ENCODE measurements around the gene IZUMO2. TPM values are rescaled to one million over a fixed set of nuclear protein-coding genes. Genes with fewer than 3 reads are reported as not detected.

The IZUMO2 gene
- total RNA-seq, 1 donor from 2014 or later: not detected

DNA sequence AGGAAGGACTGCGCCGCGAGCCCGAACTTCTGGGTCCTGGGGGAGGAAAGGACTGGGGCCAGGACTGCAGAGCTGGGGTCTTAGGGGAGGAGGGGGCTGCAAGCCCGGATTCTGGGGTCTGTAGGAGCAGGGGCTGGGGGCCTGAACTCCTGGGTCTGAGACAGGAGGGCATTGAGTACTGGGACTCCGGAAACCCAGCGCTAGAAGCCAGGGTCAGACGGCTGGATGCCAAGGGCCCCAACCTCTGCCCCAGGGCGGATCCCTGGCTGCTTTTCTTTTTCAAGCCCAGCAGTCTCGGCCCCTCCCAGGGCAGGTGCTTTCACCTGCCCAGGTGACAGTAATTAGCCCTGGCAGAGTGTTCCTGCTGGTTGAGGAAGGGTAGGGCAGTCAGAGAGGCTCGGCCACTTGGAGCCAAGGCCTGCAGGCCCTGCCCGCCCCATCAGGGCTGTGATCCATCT, 42.6 kb upstream of the IZUMO2 start:
- no peak for DNase-seq (ENCODE audit: low read depth, low spot score)
- H3K4me1 Mint-ChIP-seq: peaks cover 15% of the 10 kb centered on the region
- no peak overlapping the region for H3K27ac Mint-ChIP-seq (ENCODE audit: unreplicated experiment)
- H3K36me3 Mint-ChIP-seq (ENCODE audit: low read depth): no peaks in the 10 kb centered on the region
- H3K4me3 Mint-ChIP-seq: no peak overlapping the region
- TF ChIP-seq, protein P1, sequence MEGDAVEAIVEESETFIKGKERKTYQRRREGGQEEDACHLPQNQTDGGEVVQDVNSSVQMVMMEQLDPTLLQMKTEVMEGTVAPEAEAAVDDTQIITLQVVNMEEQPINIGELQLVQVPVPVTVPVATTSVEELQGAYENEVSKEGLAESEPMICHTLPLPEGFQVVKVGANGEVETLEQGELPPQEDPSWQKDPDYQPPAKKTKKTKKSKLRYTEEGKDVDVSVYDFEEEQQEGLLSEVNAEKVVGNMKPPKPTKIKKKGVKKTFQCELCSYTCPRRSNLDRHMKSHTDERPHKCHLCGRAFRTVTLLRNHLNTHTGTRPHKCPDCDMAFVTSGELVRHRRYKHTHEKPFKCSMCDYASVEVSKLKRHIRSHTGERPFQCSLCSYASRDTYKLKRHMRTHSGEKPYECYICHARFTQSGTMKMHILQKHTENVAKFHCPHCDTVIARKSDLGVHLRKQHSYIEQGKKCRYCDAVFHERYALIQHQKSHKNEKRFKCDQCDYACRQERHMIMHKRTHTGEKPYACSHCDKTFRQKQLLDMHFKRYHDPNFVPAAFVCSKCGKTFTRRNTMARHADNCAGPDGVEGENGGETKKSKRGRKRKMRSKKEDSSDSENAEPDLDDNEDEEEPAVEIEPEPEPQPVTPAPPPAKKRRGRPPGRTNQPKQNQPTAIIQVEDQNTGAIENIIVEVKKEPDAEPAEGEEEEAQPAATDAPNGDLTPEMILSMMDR (conservative IDR thresholded peaks at IDR 0.05): no peak
- peaks cover 42% of the 10 kb centered on the region for H3K27me3 Mint-ChIP-seq (ENCODE audit: low read depth)
- no peaks in the 10 kb centered on the region for H3K9me3 Mint-ChIP-seq

DNA sequence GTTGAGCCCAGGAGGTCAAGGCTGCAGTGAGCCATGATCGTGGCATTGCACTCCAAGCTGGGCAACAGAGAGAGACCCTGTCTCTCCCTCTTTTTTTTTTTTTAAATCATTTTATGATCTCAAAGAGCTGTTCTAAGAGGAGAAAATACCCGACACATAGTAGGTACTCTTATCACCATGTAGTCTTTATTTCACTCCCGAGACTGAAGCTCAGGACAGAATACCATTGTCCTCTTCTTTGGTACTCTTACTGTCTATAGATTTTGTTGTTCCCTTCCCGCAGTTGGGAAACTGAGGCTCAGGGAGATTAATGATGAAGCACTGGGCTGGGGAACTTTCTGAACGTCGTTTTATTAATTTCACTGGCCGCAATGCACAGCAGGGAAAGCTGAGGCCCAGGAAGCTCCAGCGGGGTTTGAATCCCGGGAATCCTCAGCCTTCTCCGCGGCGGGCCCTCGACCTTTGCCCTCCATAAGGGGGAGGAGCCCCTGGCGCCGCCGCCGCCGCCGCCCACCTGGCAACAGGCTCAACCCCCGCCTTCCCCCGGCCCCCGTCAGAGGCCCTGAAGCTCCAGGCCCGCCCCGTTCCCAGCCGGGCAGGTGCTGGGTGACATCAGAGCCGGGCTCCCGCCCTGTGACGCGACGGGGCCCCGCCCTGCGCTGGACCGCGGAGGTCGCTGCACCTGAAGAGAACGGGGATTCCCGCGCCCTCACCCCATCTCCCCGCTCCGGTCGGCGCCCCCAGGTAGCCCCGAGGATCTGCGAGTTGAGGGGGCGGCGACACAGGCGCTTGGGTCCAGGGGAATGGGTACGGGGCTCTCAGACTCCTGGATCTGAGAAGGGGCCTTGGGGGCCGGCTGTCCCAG, 42.0 kb upstream of the IZUMO2 start:
- H3K27me3 Mint-ChIP-seq (ENCODE audit: low read depth): peaks cover 44% of the 10 kb centered on the region
- H3K4me3 Mint-ChIP-seq: peak overlapping the region; percentile 75
- no peaks in the 10 kb centered on the region for H3K36me3 Mint-ChIP-seq (ENCODE audit: low read depth)
- no peaks in the 10 kb centered on the region for H3K9me3 Mint-ChIP-seq
- peak; percentile 25 for DNase-seq (ENCODE audit: low read depth, low spot score)
- no peak overlapping the region for H3K27ac Mint-ChIP-seq (ENCODE audit: unreplicated experiment)
- peaks cover 15% of the 10 kb centered on the region for H3K4me1 Mint-ChIP-seq
- TF ChIP-seq, protein P1 (conservative IDR thresholded peaks at IDR 0.05): no peak

DNA sequence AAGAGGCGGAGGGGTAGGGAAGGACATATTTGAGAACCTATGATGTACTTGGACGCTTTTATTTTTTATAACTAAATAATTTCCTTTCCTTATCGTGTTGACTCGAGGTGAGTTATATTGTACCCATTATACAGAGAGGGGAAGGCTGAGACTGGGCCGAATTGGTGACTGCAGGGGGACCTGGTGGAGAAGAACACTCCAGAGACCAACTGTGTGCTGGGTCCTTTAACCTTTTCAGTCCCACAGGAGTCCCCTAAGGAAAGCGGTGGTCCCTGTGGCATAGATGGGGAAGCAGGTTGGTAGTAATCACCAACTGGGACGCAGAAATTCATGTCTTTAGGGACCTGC, 41.0 kb upstream of the IZUMO2 start:
- no peak for DNase-seq (ENCODE audit: low read depth, low spot score)
- Mint-ChIP-seq H3K36me3 (ENCODE audit: low read depth) (no peaks in the 10 kb centered on the region), H3K27me3 (ENCODE audit: low read depth) (peaks cover 52% of the 10 kb centered on the region), H3K4me1 (peaks cover 15% of the 10 kb centered on the region), H3K9me3 (no peaks in the 10 kb centered on the region), H3K27ac (ENCODE audit: unreplicated experiment) (no peak overlapping the region), H3K4me3 (peak overlapping the region; percentile 75)
- TF ChIP-seq, protein P1 (conservative IDR thresholded peaks at IDR 0.05): no peak

DNA sequence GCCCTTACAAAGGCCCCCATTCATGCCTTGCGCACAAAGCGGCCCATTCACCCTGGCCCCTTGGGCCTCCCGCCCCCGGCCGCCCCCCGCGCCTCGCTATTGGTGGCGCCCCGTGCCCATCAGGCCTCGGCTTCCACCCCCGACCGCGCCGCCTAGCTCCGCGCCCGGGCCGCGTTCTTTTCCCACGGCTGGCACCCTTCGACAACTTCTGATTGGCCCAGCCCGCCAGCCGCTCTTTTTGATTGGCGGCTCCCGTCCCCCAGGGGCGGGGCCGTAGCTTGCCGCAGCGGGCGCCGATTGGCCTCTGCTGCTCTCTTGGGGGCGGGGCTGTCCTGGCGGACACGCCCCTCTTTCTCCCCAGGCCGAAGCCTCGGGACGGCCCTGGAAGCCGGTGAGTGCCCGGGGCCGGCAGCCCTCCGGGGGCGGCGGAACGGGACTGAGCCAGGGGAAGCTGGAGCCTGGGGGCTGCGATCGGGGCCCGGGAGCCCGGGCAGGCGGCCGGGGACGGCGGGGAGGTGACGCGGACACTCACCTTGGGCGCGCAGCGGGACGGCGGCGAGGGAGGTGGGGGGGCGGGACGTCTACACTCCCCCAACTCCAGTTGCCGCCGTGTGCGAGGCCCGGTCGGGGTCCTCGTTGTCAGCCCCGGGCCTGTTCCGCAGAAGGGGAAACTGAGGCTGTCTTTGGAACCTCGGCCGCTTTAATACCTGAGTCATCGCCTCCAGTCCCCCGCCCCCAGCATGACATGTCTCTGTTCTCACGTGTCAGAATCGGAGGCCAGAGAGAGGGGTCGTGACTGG, 40.4 kb upstream of the IZUMO2 start, which contains the start of gene MYH14:
MYH14 (plus strand) TSS at position 342 of the 800 bp plus-strand sequence. CDS start 6,744 bp downstream, outside the sequence.
- H3K4me3 Mint-ChIP-seq: peak within 1 kb of the TSS; percentile 75
- peaks cover 58% of the 10 kb centered on the region for H3K27me3 Mint-ChIP-seq (ENCODE audit: low read depth)
- peaks cover 15% of the 10 kb centered on the region for H3K4me1 Mint-ChIP-seq
- no peaks in the 10 kb centered on the region for H3K36me3 Mint-ChIP-seq (ENCODE audit: low read depth)
- DNase-seq (ENCODE audit: low read depth, low spot score): peak; percentile 88
- TF ChIP-seq, protein P1 (conservative IDR thresholded peaks at IDR 0.05): no peak
- no peak within 1 kb of the TSS for H3K27ac Mint-ChIP-seq (ENCODE audit: unreplicated experiment)
- no peaks in the 10 kb centered on the region for H3K9me3 Mint-ChIP-seq

DNA sequence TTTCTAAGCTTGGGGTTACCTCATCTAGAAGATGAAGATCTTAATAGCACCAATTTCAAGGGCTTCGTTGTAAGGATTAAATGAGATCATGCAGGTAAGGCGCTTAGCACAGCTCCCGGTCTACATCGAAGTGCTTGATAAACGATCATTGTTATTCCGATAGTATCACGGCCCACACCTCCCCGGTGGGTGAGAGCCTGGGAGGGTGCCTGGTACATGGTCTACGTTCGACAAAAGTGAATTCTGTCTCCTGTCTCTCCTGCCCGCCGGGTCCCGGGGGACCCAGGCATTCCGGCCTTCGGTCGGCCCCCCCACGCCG, 39.8 kb upstream of the IZUMO2 start:
- H3K27me3 Mint-ChIP-seq (ENCODE audit: low read depth): peaks cover 60% of the 10 kb centered on the region
- H3K4me3 Mint-ChIP-seq: peak overlapping the region; percentile 34
- H3K27ac Mint-ChIP-seq (ENCODE audit: unreplicated experiment): no peak overlapping the region
- no peaks in the 10 kb centered on the region for H3K9me3 Mint-ChIP-seq
- H3K36me3 Mint-ChIP-seq (ENCODE audit: low read depth): no peaks in the 10 kb centered on the region
- TF ChIP-seq, protein P1 (conservative IDR thresholded peaks at IDR 0.05): no peak
- DNase-seq (ENCODE audit: low read depth, low spot score): no peak
- H3K4me1 Mint-ChIP-seq: peaks cover 15% of the 10 kb centered on the region

All from neural crest cell (in vitro differentiated cells).